Globus pallidus (tissue), 1 donor: ENCODE results near the gene CERKL.

ENCODE experiments used
- DNase-seq: peaks from one replicate; pipeline ENCODE4 v3.0.0-alpha.2; 2015; ENCODE audit warnings: low spot score

The CERKL gene

GRCh38 chr2:181574321-181574720 lies 82.6 kb downstream of the CERKL start:
- DNase-seq = no peak

- DNase-seq = peak; percentile 2
Observed at GRCh38 chr2:181573140-181573736, 83.7 kb downstream of the CERKL start.

GRCh38 chr2:181570833-181571661 lies 85.9 kb downstream of the CERKL start:
- DNase-seq = no peak

GRCh38 chr2:181570059-181570458 lies 86.8 kb downstream of the CERKL start:
- DNase-seq = no peak

GRCh38 chr2:181566334-181567032 lies 90.4 kb downstream of the CERKL start:
- no peak for DNase-seq

GRCh38 chr2:181563101-181563692 lies 93.7 kb downstream of the CERKL start:
- no peak for DNase-seq

- no peak for DNase-seq
Observed at GRCh38 chr2:181558371-181558770, 98.5 kb downstream of the CERKL start.

GRCh38 chr2:181554061-181554830 lies 102.7 kb downstream of the CERKL start:
- DNase-seq = no peak

GRCh38 chr2:181553244-181553643 lies 103.7 kb downstream of the CERKL start:
- DNase-seq = no peak

- DNase-seq = no peak
Observed at GRCh38 chr2:181552808-181553207, 104.1 kb downstream of the CERKL start.

GRCh38 chr2:181546086-181546485 lies 110.8 kb downstream of the CERKL start:
- no peak for DNase-seq

- no peak for DNase-seq
Observed at GRCh38 chr2:181542170-181542569, 114.7 kb downstream of the CERKL start.

GRCh38 chr2:181540421-181540820 lies 116.5 kb downstream of the CERKL start:
- no peak for DNase-seq

GRCh38 chr2:181536730-181537129 lies 120.2 kb downstream of the CERKL start:
- no peak for DNase-seq

- DNase-seq = no peak
Observed at GRCh38 chr2:181528441-181528840, 128.5 kb downstream of the CERKL start.

- DNase-seq = no peak
Observed at GRCh38 chr2:181527058-181527457, 129.8 kb downstream of the CERKL start.

- DNase-seq = no peak
Observed at GRCh38 chr2:181526014-181526413, 130.9 kb downstream of the CERKL start.

GRCh38 chr2:181523756-181524155 lies 133.1 kb downstream of the CERKL start:
- no peak for DNase-seq

GRCh38 chr2:181520253-181520652 lies 136.7 kb downstream of the CERKL start:
- DNase-seq = no peak

- DNase-seq = no peak
Observed at GRCh38 chr2:181517685-181518301, 139.1 kb downstream of the CERKL start.

GRCh38 chr2:181516992-181517391 lies 139.9 kb downstream of the CERKL start:
- DNase-seq = no peak
